Sigmoid colon (tissue), 4 donors: ENCODE results near the gene MTAP.

ENCODE experiments used
- CTCF ChIP-seq, 4 experiments: fragments of 450-650 bp in 3 of 4; fragments of 200-600 bp in 1 of 4; IDR thresholded peaks; one replicate each; pipeline ENCODE4 v1.5.1; 2016 to 2019; ENCODE audit warnings: antibody characterized with exemption in 4 of 4, mild to moderate bottlenecking in 3 of 4, moderate library complexity in 2 of 4
- EP300 ChIP-seq, 4 donors: sonication (generic); formaldehyde crosslinking; IDR thresholded peaks; one replicate each; pipeline ENCODE4 v1.6.1; 2017; ENCODE audit warnings: antibody characterized with exemption in 4 of 4

GRCh38 chr9:21854594-21854993 lies 52.2 kb downstream of the MTAP start:
- TF ChIP-seq EP300 (IDR thresholded peaks at IDR 0.05) (no peak), CTCF (IDR thresholded peaks at IDR 0.05) (no peak)
